HCT116 (cell line): ENCODE measurements around the gene DIDO1. TPM values are rescaled to one million over a fixed set of nuclear protein-coding genes. Genes with fewer than 3 reads are reported as not detected.

Source experiments
- ATAC-seq: fragments of 200-7000 bp; cut with Tn5 transposase; 2 replicates; pipeline ENCODE4 v1.9.1; 2020; ENCODE audit warnings: mild to moderate bottlenecking, moderate library complexity
- BruUV-seq: library from RNA; stranded (reverse); fragments of 400-500 nt; replicated peaks from 2 replicates; lab custom pipeline; 2021; lab: Mats Ljungman, UMichigan
- CTCF ChIA-PET: fragments of 300-600 bp; sonication (Branson Sonifier 250); formaldehyde crosslinking; loops from one replicate; lab custom pipeline; 2021; ENCODE audit warnings: antibody characterized with exemption; lab: Charles Lee
- POLR2A ChIA-PET: fragments of 300-600, 350-600 bp; sonication (Branson Sonifier 250); formaldehyde crosslinking; loops from one replicate; lab custom pipeline; 2021; ENCODE audit warnings: antibody characterized with exemption; lab: Charles Lee
- RAD21 ChIA-PET, 2 experiments: fragments of 300-600 bp; sonication (Branson Sonifier 250); formaldehyde crosslinking; loops; one replicate each; lab custom pipeline; 2023; ENCODE audit warnings: low total read pairs in 2 of 2; ENCODE audit not compliant: uncharacterized antibody in 2 of 2, unreplicated experiment in 2 of 2, low non-redundant PET in 1 of 2; lab: Charles Lee
- DNase-seq: peaks from one replicate; pipeline ENCODE4 v3.0.0-alpha.2; 2010; ENCODE audit warnings: low read depth, low spot score
- H2AFZ ChIP-seq: fragments of 200-600 bp; shearing (Covaris generic), sonication (generic); 2 replicates; pipeline ENCODE4 v1.6.1; 2017; ENCODE audit warnings: low read depth, mixed run types, mixed read lengths, antibody characterized with exemption, low read length; ENCODE audit not compliant: poor library complexity, severe bottlenecking
- H3K27ac ChIP-seq: 2 replicates; pipeline ENCODE4 v1.5.1; 2012; ENCODE audit warnings: low read depth, low read length
- H3K27me3 ChIP-seq: fragments of 200-600 bp; sonication (generic); 2 replicates; pipeline ENCODE4 v1.6.1; 2016; ENCODE audit warnings: mixed run types, low read length, mixed read lengths; ENCODE audit not compliant: insufficient read depth
- H3K36me3 ChIP-seq, 2 experiments: fragments of 200-500 bp in 1 of 2; fragments of 200-600 bp in 1 of 2; sonication (Bioruptor generic) in 1 of 2; sonication (generic) in 1 of 2; 2 replicates each; pipeline versions ENCODE4 v1.5.1 to v1.6.1; 2014 to 2016; ENCODE audit warnings: low read length in 2 of 2, inconsistent platforms in 1 of 2, mixed read lengths in 1 of 2, mixed run types in 1 of 2; ENCODE audit not compliant: insufficient read depth in 2 of 2, control insufficient read depth in 1 of 2
- H3K4me1 ChIP-seq, 2 experiments: fragments of 200-600 bp in 1 of 2; sonication (generic) in 1 of 2; 2 replicates each; pipeline versions ENCODE4 v1.5.1 to v1.6.1; 2012 to 2017; ENCODE audit warnings: low read length in 2 of 2, inconsistent platforms in 1 of 2, mild to moderate bottlenecking in 1 of 2, mixed read lengths in 1 of 2, mixed run types in 1 of 2, moderate library complexity in 1 of 2; ENCODE audit not compliant: insufficient read depth in 2 of 2, control insufficient read depth in 1 of 2
- H3K4me2 ChIP-seq: fragments of 200-600 bp; sonication (generic); 2 replicates; pipeline ENCODE4 v1.6.1; 2017; ENCODE audit warnings: mixed run types, low read length, mixed read lengths
- H3K4me3 ChIP-seq, 2 experiments: fragments of 200-600 bp in 1 of 2; sonication (generic) in 1 of 2; replicated peaks in 1 of 2; 2 replicates each; pipeline ENCODE4 v1.5.1; 2011 to 2016; ENCODE audit warnings: low read length in 2 of 2, control low read depth in 1 of 2, low read depth in 1 of 2, mild to moderate bottlenecking in 1 of 2, mixed read lengths in 1 of 2, mixed run types in 1 of 2
- H3K79me2 ChIP-seq: fragments of 200-600 bp; sonication (generic); 2 replicates; pipeline ENCODE4 v1.6.1; 2017; ENCODE audit warnings: mild to moderate bottlenecking, mixed run types, low read length, moderate library complexity, mixed read lengths; ENCODE audit not compliant: insufficient read depth
- H3K9ac ChIP-seq: fragments of 200-600 bp; sonication (generic); 2 replicates; pipeline ENCODE4 v1.6.1; 2016; ENCODE audit warnings: low read length, mixed read lengths
- H3K9me2 ChIP-seq: fragments of 200-600 bp; sonication (generic), shearing (Covaris generic); 2 replicates; pipeline ENCODE4 v1.6.1; 2017; ENCODE audit warnings: mixed run types, mild to moderate bottlenecking, moderate library complexity; ENCODE audit not compliant: insufficient read depth
- H3K9me3 ChIP-seq, 2 experiments: fragments of 200-500 bp in 1 of 2; fragments of 200-600 bp in 1 of 2; sonication (Bioruptor generic) in 1 of 2; sonication (generic) in 1 of 2; 2 replicates each; pipeline ENCODE4 v1.6.1; 2014 to 2017; ENCODE audit warnings: low read length in 2 of 2, mixed read lengths in 2 of 2, inconsistent platforms in 1 of 2, low read depth in 1 of 2, mild to moderate bottlenecking in 1 of 2, mixed run types in 1 of 2, moderate library complexity in 1 of 2; ENCODE audit not compliant: control insufficient read depth in 1 of 2, insufficient read depth in 1 of 2
- H4K20me1 ChIP-seq: fragments of 200-600 bp; sonication (generic), shearing (Covaris generic); 2 replicates; pipeline ENCODE4 v1.6.1; 2017; ENCODE audit warnings: mixed run types, mild to moderate bottlenecking, moderate library complexity; ENCODE audit not compliant: insufficient read depth
- CTCF ChIP-seq, 3 experiments: fragments of 200-600 bp in 1 of 3; sonication (generic) in 1 of 3; IDR thresholded peaks in 2 of 3; conservative IDR thresholded peaks in 1 of 3; 2 replicates each; pipeline ENCODE4 v1.5.1; 2012 to 2017; ENCODE audit warnings: low read depth in 2 of 3, low read length in 2 of 3, antibody characterized with exemption in 1 of 3, borderline replicate concordance in 1 of 3, control low read depth in 1 of 3, mild to moderate bottlenecking in 1 of 3, mixed read lengths in 1 of 3, mixed run types in 1 of 3, moderate library complexity in 1 of 3; ENCODE audit not compliant: insufficient read depth in 1 of 3
- EZH2 ChIP-seq: fragments of 200-600 bp; sonication (generic); IDR thresholded peaks from 2 replicates; pipeline ENCODE4 v1.6.1; 2017; ENCODE audit warnings: antibody characterized with exemption, mixed run types
- FOSL1 ChIP-seq: IDR thresholded peaks from 2 replicates; pipeline ENCODE4 v1.6.1; 2012; ENCODE audit warnings: low read depth
- POLR2A ChIP-seq: IDR thresholded peaks from 2 replicates; pipeline ENCODE4 v1.7.0; 2011; ENCODE audit warnings: borderline replicate concordance; ENCODE audit not compliant: insufficient read depth, insufficient read length; ENCODE audit errors: extremely low read depth
- POLR2AphosphoS5 ChIP-seq: IDR thresholded peaks from 2 replicates; pipeline ENCODE4 v1.6.1; 2011; ENCODE audit warnings: mild to moderate bottlenecking, low read depth, low read length, moderate library complexity
- RAD21 ChIP-seq: IDR thresholded peaks from 2 replicates; pipeline ENCODE4 v1.6.1; 2012; ENCODE audit warnings: low read depth, mild to moderate bottlenecking
- REST ChIP-seq: IDR thresholded peaks from 2 replicates; pipeline ENCODE4 v1.6.1; 2012; ENCODE audit warnings: low read depth
- SP1 ChIP-seq: IDR thresholded peaks from 2 replicates; pipeline ENCODE4 v1.6.1; 2012; ENCODE audit warnings: low read depth
- TCF7L2 ChIP-seq: IDR thresholded peaks from 2 replicates; pipeline ENCODE4 v1.7.0; 2011; ENCODE audit warnings: borderline replicate concordance, inconsistent platforms; ENCODE audit not compliant: insufficient read depth, insufficient read length; ENCODE audit errors: extremely low read depth
- intact Hi-C: fragments of 100-400 bp; cut with micrococcal nuclease; formaldehyde crosslinking; loops from 2 replicates; pipeline ENCODE4 v1.10.0; 2022
- total RNA-seq: library from RNA; stranded (reverse); gene quantifications from one replicate; pipeline ENCODE4 v1.2.1, GENCODE V29; 2021; ENCODE audit not compliant: unreplicated experiment

DIDO1 gene
- total RNA-seq, 1 experiment from 2014 or later: 41.4 TPM

GRCh38 chr20:62921119-62921687, 5.1 kb downstream of the DIDO1 start:
- no TSS peak for BruUV-seq
- Histone ChIP-seq H3K9me2 (no peaks in the 10 kb centered on the region), H3K27me3 (no peaks in the 10 kb centered on the region), H3K9me3 (no peaks in the 10 kb centered on the region), H3K27ac (no peak overlapping the region), H2AFZ (no peak overlapping the region), H4K20me1 (peaks cover 58% of the 10 kb centered on the region), H3K9ac (no peak overlapping the region), H3K36me3 (no peaks in the 10 kb centered on the region; a peak in 1 of 4 replicates), H3K79me2 (peaks cover 99% of the 10 kb centered on the region), H3K4me2 (peak overlapping the region; percentile 39; the same call in 1 of the 2 replicates), H3K4me1 (peaks cover 47 to 63% of the 10 kb centered on the region in 2 experiments), H3K4me3 (no peak overlapping the region)
- POLR2A ChIA-PET: no interaction called here
- RAD21 ChIA-PET: no interaction called here
- intact Hi-C loops: no loop called here
- TF ChIP-seq POLR2AphosphoS5 (no peak), RAD21 (peak; percentile 19; the same call in 1 of the 2 replicates), EZH2 (no peak), CTCF (IDR thresholded peaks at IDR 0.05 in 2 of 3, conservative IDR thresholded peaks at IDR 0.05 in 1 of 3; ENCODE audit: borderline replicate concordance in 1 of 3, insufficient read depth in 1 of 3, low read depth in 2 of 3, low read length in 2 of 3) (peak; percentile 44 to 77 (median 65); a peak in 5 of 6 replicates)
- DNase-seq: peak; percentile 49
- peak; percentile 78 for ATAC-seq
- CTCF ChIA-PET: interaction anchor here (0.8 to 2.0 kb wide), 3 partner anchors 14 to 45 kb away, joined by 3 to 5 read pairs (median 3); no protein-coding TSS in a partner anchor

GRCh38 chr20:62920039-62920645, 6.2 kb downstream of the DIDO1 start:
- no TSS peak for BruUV-seq
- no peaks in the 10 kb centered on the region; a peak in 1 of 4 replicates for H3K36me3 ChIP-seq
- H3K79me2 ChIP-seq: peaks cover 100% of the 10 kb centered on the region
- H3K4me3 ChIP-seq: no peak overlapping the region
- peaks cover 52 to 67% of the 10 kb centered on the region in 2 experiments for H3K4me1 ChIP-seq
- CTCF ChIA-PET: interaction anchor here (1.2 to 2.0 kb wide), 2 partner anchors 18 to 44 kb away, joined by 3 to 5 read pairs; no protein-coding TSS in a partner anchor
- no peak overlapping the region for H3K9ac ChIP-seq
- RAD21 ChIA-PET: no interaction called here
- DNase-seq (no peak), ATAC-seq (no peak)
- POLR2A ChIA-PET: no interaction called here
- no peak overlapping the region for H3K4me2 ChIP-seq
- H2AFZ ChIP-seq: no peak overlapping the region
- no peaks in the 10 kb centered on the region for H3K27me3 ChIP-seq
- peaks cover 63% of the 10 kb centered on the region for H4K20me1 ChIP-seq
- intact Hi-C loops: no loop called here
- no peaks in the 10 kb centered on the region for H3K9me3 ChIP-seq
- no peak overlapping the region for H3K27ac ChIP-seq
- H3K9me2 ChIP-seq: no peaks in the 10 kb centered on the region
- no peak for TF ChIP-seq CTCF (IDR thresholded peaks at IDR 0.05 in 2 of 3, conservative IDR thresholded peaks at IDR 0.05 in 1 of 3; ENCODE audit: borderline replicate concordance in 1 of 3, insufficient read depth in 1 of 3, low read depth in 2 of 3, low read length in 2 of 3)
- TF ChIP-seq FOSL1: no peak
- TF ChIP-seq TCF7L2: no peak
- TF ChIP-seq REST: no peak
- TF ChIP-seq SP1: no peak
- no peak for TF ChIP-seq POLR2A
